HEK293T (cell line): ENCODE measurements around the gene GDF2.

Experiments
- CTBP1 ChIP-seq: fragments of 450-650 bp; IDR thresholded peaks from 2 replicates; pipeline ENCODE4 v1.6.1; 2016; ENCODE audit warnings: borderline replicate concordance
- FOXM1 ChIP-seq: fragments of 450-650 bp; IDR thresholded peaks from 2 replicates; pipeline ENCODE4 v1.6.1; 2017; ENCODE audit warnings: mild to moderate bottlenecking, borderline replicate concordance

DNA sequence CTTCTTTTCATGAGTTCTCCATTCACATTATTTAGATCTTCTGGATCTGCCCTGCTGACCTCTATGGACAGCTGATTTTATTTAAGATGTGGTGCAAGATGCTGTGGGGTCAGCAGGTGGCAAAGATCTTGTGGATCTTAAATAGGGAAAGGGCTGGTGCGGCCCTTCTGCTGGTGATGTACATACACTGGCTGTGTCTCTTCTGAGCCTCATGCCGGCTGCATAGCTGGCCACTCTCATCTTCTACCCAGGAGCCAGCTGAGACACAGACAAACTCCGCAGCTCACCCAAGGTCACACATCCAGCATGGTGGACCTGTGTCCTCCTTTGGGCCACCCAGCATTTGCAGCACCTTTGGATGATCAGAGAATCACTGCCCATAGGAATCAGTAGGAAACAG is 35.7 kb downstream of the GDF2 start:
- TF ChIP-seq FOXM1 (no peak), CTBP1 (no peak)
